Bronchial epithelial cell (primary cell): ENCODE results near the gene CD1E. TPM values are rescaled to one million over a fixed set of nuclear protein-coding genes. Genes with fewer than 3 reads are reported as not detected.
"Not testable (repeated sequence)": the region's sequence is repeated elsewhere in the genome, so short reads cannot be mapped to it uniquely, and the experiment has no call there.

Source experiments
- DNase-seq: peaks from one replicate; pipeline ENCODE4 v3.0.0-alpha.2; 2010; ENCODE audit warnings: low read depth
- FAIRE-seq: peaks from 2 replicates; lab custom pipeline; 2011; peaks lifted over from hg19 to GRCh38; lab: Jason Lieb, UNC
- H3K27me3 ChIP-seq: 2 replicates; pipeline ENCODE4 v1.5.1; 2011; ENCODE audit warnings: low read length; ENCODE audit not compliant: control insufficient read depth, insufficient read depth
- H3K36me3 ChIP-seq: 2 replicates; pipeline ENCODE4 v1.5.1; 2011; ENCODE audit warnings: low read length; ENCODE audit not compliant: control insufficient read depth, insufficient read depth
- H3K4me3 ChIP-seq: 2 replicates; pipeline ENCODE4 v1.5.1; 2011; ENCODE audit warnings: mild to moderate bottlenecking, low read depth, low read length, control low read depth
- CTCF ChIP-seq: IDR thresholded peaks from 2 replicates; pipeline ENCODE4 v1.5.1; 2011; ENCODE audit warnings: mild to moderate bottlenecking, moderate library complexity, low read length, control low read depth, inconsistent platforms; ENCODE audit not compliant: insufficient read depth, severe bottlenecking
- total RNA-seq: library from RNA; depleted of rRNA; stranded (reverse); fragments of >200 nt; gene quantifications from 2 replicates; pipeline ENCODE4 v1.2.1, GENCODE V29; 2014

The CD1E gene
- total RNA-seq, 1 donor from 2014 or later: not detected

GRCh38 chr1:158366783-158367182, 13.1 kb downstream of the CD1E start:
- no peaks in the 10 kb centered on the region for H3K36me3 ChIP-seq
- FAIRE-seq: no peak
- no peak for TF ChIP-seq CTCF

GRCh38 chr1:158371188-158371953, 17.7 kb downstream of the CD1E start:
- peak; percentile 7 for FAIRE-seq
- Histone ChIP-seq H3K4me3 (no peak overlapping the region), H3K36me3 (no peaks in the 10 kb centered on the region), H3K27me3 (no peaks in the 10 kb centered on the region)
- DNase-seq: peak; percentile 26
- no peak for TF ChIP-seq CTCF

More at GRCh38 chr1:158366783-158367182, 13.1 kb downstream of the CD1E start:
- no peaks in the 10 kb centered on the region for H3K27me3 ChIP-seq
- no peak overlapping the region for H3K4me3 ChIP-seq
- DNase-seq: no peak

- not testable (repeated sequence) for H3K27me3 ChIP-seq, FAIRE-seq, H3K36me3 ChIP-seq, H3K4me3 ChIP-seq, DNase-seq
Observed at GRCh38 chr1:158374101-158374500, 20.4 kb downstream of the CD1E start.

GRCh38 chr1:158374860-158375259, 21.2 kb downstream of the CD1E start:
- no peaks in the 10 kb centered on the region for H3K36me3 ChIP-seq
- DNase-seq (no peak), FAIRE-seq (no peak)
- TF ChIP-seq CTCF: no peak
- H3K4me3 ChIP-seq: no peak overlapping the region
- H3K27me3 ChIP-seq: no peaks in the 10 kb centered on the region

- Histone ChIP-seq H3K4me3 (no peak overlapping the region), H3K27me3 (no peaks in the 10 kb centered on the region), H3K36me3 (no peaks in the 10 kb centered on the region)
- TF ChIP-seq CTCF: no peak
- DNase-seq (no peak), FAIRE-seq (no peak)
Observed at GRCh38 chr1:158390331-158390730, 36.6 kb downstream of the CD1E start.

- no peak overlapping the region for H3K4me3 ChIP-seq
- no peak for FAIRE-seq
- no peaks in the 10 kb centered on the region for H3K27me3 ChIP-seq
- no peak for DNase-seq
- H3K36me3 ChIP-seq: no peaks in the 10 kb centered on the region
- TF ChIP-seq CTCF: no peak
Observed at GRCh38 chr1:158391099-158391498, 37.4 kb downstream of the CD1E start.
